Epithelial cell of umbilical artery (primary cell): Measurements from ENCODE around the gene GAL3ST2. TPM values are rescaled to one million over a fixed set of nuclear protein-coding genes. Genes with fewer than 3 reads are reported as not detected.

Experiments used
- total RNA-seq: library from RNA; depleted of rRNA; stranded (reverse); fragments of >200 nt; gene quantifications from 2 replicates; pipeline ENCODE4 v1.2.3, GENCODE V29; 2014

GAL3ST2 gene
- total RNA-seq: not detected in 2 replicates

DNA sequence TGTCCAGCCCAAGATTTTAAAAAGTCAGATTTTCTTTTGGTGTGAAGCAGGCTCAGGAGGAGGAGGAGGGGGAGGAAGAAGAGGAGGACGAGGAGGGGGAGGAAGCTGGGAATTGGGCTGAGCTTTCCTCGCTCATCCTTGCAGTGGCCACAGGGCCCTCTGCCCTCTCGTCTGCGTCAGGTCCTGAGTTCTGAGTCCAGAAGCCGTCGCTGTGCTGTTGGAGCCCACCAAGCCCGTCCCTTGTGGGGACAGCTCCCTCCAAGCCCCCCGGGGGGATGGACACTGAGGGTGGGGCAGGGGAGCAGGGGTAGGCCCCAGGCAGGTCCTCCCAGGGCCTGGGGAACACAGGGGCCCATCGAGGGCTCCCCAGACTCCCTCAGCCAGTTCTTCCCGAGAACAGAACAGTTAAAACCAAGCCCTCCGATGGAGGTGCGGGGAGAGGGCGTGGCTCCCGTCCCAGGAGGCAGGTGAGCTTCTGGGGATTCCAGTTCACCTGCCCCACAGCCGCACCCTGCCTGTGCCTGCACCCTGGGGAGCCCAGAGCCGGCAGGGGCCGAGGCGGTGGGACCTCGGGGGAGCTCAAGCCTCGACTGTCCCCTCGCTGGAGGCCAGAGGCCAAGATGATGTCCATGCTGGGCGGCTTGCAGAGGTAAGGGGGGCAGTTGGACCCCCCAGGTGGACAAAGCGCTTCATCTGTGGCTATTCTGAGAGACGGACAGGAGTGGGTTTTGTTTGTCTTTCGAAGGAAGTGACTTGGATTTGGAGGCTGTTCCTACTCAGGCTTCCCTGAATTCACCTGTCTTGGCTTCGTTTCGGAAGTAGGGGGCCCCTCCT lies at the start of gene GAL3ST2:
TSS of gene GAL3ST2 (plus strand) at position 487 of the 834 bp plus-strand sequence. CDS start at position 621, 134 bp downstream.

GRCh38 chr2:241734467-241735208 lies 42.0 kb upstream of the GAL3ST2 start, which contains the start of gene D2HGDH:
Gene D2HGDH, plus strand, starts transcription at chr2:241734630. Its CDS starts 595 bp downstream, at chr2:241735225.

GRCh38 chr2:241808721-241809382 lies 32.2 kb downstream of the GAL3ST2 start, which contains the start of gene NEU4:
Gene NEU4, plus strand, starts transcription at chr2:241809193. Its CDS starts 5,292 bp downstream, at chr2:241814485.

Other genes with a start within 250 kb of the GAL3ST2 start
- 34.4 and 43.9 TPM in 2 replicates for gene BOK, start 218.1 kb upstream of the GAL3ST2 start, total RNA-seq
- gene THAP4, start 139.7 kb upstream of the GAL3ST2 start, total RNA-seq: 32.8 and 43.5 TPM in 2 replicates
- gene ATG4B, start 139.1 kb upstream of the GAL3ST2 start, total RNA-seq: 55.9 and 113 TPM in 2 replicates
- 58.4 and 61.7 TPM in 2 replicates for gene DTYMK, start 90.0 kb upstream of the GAL3ST2 start, total RNA-seq
- 18.8 and 23.3 TPM in 2 replicates for gene ING5, start 74.8 kb upstream of the GAL3ST2 start, total RNA-seq
- 10.8 and 11.0 TPM in 2 replicates for gene D2HGDH, start 42.2 kb upstream of the GAL3ST2 start, total RNA-seq
- not detected in 2 replicates for gene NEU4, start 32.4 kb downstream of the GAL3ST2 start, total RNA-seq
- not detected in 2 replicates for gene PDCD1, start 82.1 kb downstream of the GAL3ST2 start, total RNA-seq
- gene RTP5, start 92.9 kb downstream of the GAL3ST2 start, total RNA-seq: not detected in 2 replicates